GM21786 (cell line): ENCODE results near the gene KCNT1.
"Not testable (repeated sequence)": the region's sequence is repeated elsewhere in the genome, so short reads cannot be mapped to it uniquely, and the experiment has no call there.

ENCODE experiments used
- ATAC-seq: cut with Tn5 transposase; IDR thresholded peaks from one replicate; pipeline ENCODE4 v1.9.1; 2021; ENCODE audit not compliant: unreplicated experiment

The KCNT1 gene

GRCh38 chr9:135701959-135702721 lies at the start of gene KCNT1:
Gene KCNT1 (plus strand): TSS chr9:135702185. CDS start chr9:135702259, 74 bp downstream.
- ATAC-seq: no peak

GRCh38 chr9:135655317-135655716 lies 46.7 kb upstream of the KCNT1 start:
- no peak for ATAC-seq

- ATAC-seq: no peak
Observed at GRCh38 chr9:135657416-135657815, 44.6 kb upstream of the KCNT1 start.

- ATAC-seq: no peak
Observed at GRCh38 chr9:135659252-135659651, 42.7 kb upstream of the KCNT1 start.

- no peak for ATAC-seq
Observed at GRCh38 chr9:135660407-135660806, 41.6 kb upstream of the KCNT1 start.

- no peak for ATAC-seq
Observed at GRCh38 chr9:135661816-135662560, 40.0 kb upstream of the KCNT1 start.

- no peak for ATAC-seq
Observed at GRCh38 chr9:135662758-135663450, 39.1 kb upstream of the KCNT1 start, which contains the start of gene LCN9. Gene LCN9 (plus strand): TSS chr9:135663309. CDS start chr9:135663322, 13 bp downstream.

GRCh38 chr9:135663451-135663770 lies 38.6 kb upstream of the KCNT1 start:
- no peak for ATAC-seq

GRCh38 chr9:135663857-135664256 lies 38.1 kb upstream of the KCNT1 start:
- ATAC-seq: no peak

- ATAC-seq: no peak
Observed at GRCh38 chr9:135664266-135664665, 37.7 kb upstream of the KCNT1 start.

- no peak for ATAC-seq
Observed at GRCh38 chr9:135664801-135665794, 36.9 kb upstream of the KCNT1 start.

GRCh38 chr9:135665795-135666189 lies 36.2 kb upstream of the KCNT1 start:
- no peak for ATAC-seq

- no peak for ATAC-seq
Observed at GRCh38 chr9:135666534-135667462, 35.2 kb upstream of the KCNT1 start.

- ATAC-seq: no peak
Observed at GRCh38 chr9:135667463-135668001, 34.5 kb upstream of the KCNT1 start.

- not testable (repeated sequence) for ATAC-seq
Observed at GRCh38 chr9:135669018-135669417, 33.0 kb upstream of the KCNT1 start.

GRCh38 chr9:135669616-135670285 lies 32.2 kb upstream of the KCNT1 start:
- no peak for ATAC-seq

- ATAC-seq: no peak
Observed at GRCh38 chr9:135670721-135671590, 31.0 kb upstream of the KCNT1 start.

- no peak for ATAC-seq
Observed at GRCh38 chr9:135671591-135672041, 30.4 kb upstream of the KCNT1 start.
